HG03066 (cell line): Measurements from ENCODE around the gene ADNP.

Experiments
- ATAC-seq: cut with Tn5 transposase; IDR thresholded peaks from one replicate; pipeline ENCODE4 v1.9.1; 2021; ENCODE audit warnings: low read depth; ENCODE audit not compliant: unreplicated experiment

ADNP gene

GRCh38 chr20:50932691-50933280 lies 1.5 kb upstream of the ADNP start:
- no peak for ATAC-seq

GRCh38 chr20:50932016-50932485 lies 814 bp upstream of the ADNP start:
- no peak for ATAC-seq

GRCh38 chr20:50930976-50931305 lies 296 bp downstream of the ADNP start:
- peak; percentile 22 for ATAC-seq

- ATAC-seq, result peak; percentile 6
Measured at GRCh38 chr20:50930139-50930975, 880 bp downstream of the ADNP start.

- ATAC-seq, result peak; percentile 62
Measured at GRCh38 chr20:50929299-50930138, 1.7 kb downstream of the ADNP start.

GRCh38 chr20:50928469-50928868 lies 2.8 kb downstream of the ADNP start:
- ATAC-seq, result no peak

GRCh38 chr20:50926530-50926929 lies 4.7 kb downstream of the ADNP start:
- ATAC-seq, result no peak

- ATAC-seq, result no peak
Measured at GRCh38 chr20:50924261-50924920, 6.8 kb downstream of the ADNP start.

- no peak for ATAC-seq
Measured at GRCh38 chr20:50921803-50922501, 9.3 kb downstream of the ADNP start.

GRCh38 chr20:50920997-50921396 lies 10.2 kb downstream of the ADNP start:
- ATAC-seq, result no peak

GRCh38 chr20:50919567-50919966 lies 11.7 kb downstream of the ADNP start:
- ATAC-seq, result no peak

- ATAC-seq, result no peak
Measured at GRCh38 chr20:50918403-50918802, 12.8 kb downstream of the ADNP start.

- no peak for ATAC-seq
Measured at GRCh38 chr20:50916934-50917333, 14.3 kb downstream of the ADNP start.

GRCh38 chr20:50916257-50916656 lies 15.0 kb downstream of the ADNP start:
- ATAC-seq, result no peak

- ATAC-seq, result no peak
Measured at GRCh38 chr20:50915424-50915823, 15.8 kb downstream of the ADNP start.

GRCh38 chr20:50913690-50914375 lies 17.4 kb downstream of the ADNP start:
- ATAC-seq, result no peak

- ATAC-seq, result peak; percentile 56
Measured at GRCh38 chr20:50911716-50912115, 19.5 kb downstream of the ADNP start.

- no peak for ATAC-seq
Measured at GRCh38 chr20:50911030-50911429, 20.2 kb downstream of the ADNP start.

- no peak for ATAC-seq
Measured at GRCh38 chr20:50909413-50909812, 21.8 kb downstream of the ADNP start.
